ENCODE data around the gene GPR146.

The GPR146 gene

GRCh38 chr7:1043552-1044188 is 676 bp upstream of the GPR146 start:
- no peak for DNase-seq (ENCODE audit: low spot score)

DNA sequence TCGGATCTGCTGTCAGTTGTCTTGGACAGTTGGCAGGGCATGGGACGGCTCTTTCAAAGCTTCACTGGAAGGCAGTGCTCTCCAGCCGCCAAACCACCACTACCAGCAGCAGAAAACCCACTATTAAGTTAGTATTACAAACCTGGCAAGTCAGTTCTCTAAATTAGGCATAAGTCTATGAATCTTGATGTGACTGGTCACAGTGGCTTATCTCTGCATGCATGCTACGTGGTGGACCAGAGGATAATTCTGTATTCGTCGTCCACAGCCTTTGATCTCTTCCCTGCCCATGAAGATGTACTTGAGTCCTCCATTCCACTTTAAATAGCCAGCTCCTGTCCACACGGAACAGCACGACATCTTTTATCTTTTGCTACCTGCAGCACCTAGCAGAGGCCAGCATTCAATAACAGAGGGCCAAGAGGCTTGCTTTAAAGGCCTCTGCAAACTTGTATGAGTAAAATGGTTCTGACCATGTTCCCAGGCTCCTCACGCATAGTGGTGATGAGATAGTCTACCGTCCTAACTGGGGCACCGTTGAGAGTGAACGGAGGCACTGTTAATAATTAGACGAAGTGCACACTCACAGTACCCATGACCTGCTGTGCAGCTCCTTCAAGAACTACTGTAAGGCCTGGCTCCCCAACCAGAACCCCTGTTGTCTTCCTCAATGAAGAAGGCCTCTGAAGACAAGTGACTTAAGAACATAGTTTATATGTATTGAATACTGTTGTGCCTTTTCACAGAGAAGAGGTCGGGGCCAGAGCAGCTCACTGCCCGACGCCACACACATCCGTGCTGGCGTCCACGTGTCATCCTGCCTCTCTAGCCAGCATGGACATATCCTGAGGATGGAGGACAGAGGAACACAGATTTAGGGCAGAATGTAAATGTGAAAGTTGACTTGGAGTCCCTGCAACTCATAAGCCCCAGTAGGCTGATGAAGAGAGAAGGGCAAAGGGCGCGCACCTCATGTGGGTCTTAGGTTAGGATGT is 1.0 kb downstream of the GPR146 start:
- DNase-seq (ENCODE audit: low spot score), result no peak

- DNase-seq (ENCODE audit: low spot score), result no peak
These were observed 2.7 kb downstream of the GPR146 start for GRCh38 chr7:1046722-1047679.

DNA sequence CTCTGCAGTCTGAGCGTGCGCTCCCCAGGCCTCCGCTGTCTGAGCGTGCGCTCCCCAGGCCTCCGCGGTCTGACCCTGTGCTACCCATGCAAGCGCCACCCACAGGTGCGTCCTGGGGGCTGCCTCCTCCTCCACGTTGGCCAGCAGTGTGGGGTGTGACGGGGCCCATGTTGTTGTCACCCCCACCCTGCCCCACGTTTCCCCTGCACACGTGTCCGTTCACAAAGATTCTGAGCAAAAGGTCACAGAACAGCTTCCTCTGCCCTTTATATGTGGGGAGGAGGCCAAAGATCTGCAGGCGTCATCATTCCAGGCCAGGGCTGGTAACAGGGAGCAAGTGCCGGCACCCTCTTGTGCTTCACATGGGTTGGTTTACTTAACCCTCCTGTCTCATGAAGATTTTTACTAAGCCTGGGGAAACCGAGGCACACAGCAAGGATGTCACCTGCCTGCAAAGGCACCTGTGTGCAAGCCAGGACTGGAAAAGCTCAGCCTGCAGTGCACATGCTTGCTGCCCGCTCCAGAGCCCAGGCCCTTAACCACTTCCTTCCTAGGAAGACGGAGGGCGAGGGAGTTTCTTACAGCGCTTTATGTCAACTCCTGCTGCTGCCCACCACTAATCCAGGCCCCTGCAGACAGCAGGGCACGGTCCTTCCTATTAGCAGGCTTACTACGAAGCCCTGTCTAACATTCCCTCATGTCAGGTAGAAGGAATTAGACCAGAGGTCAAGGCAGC is 4.8 kb downstream of the GPR146 start:
- DNase-seq (ENCODE audit: low spot score), result no peak

DNA sequence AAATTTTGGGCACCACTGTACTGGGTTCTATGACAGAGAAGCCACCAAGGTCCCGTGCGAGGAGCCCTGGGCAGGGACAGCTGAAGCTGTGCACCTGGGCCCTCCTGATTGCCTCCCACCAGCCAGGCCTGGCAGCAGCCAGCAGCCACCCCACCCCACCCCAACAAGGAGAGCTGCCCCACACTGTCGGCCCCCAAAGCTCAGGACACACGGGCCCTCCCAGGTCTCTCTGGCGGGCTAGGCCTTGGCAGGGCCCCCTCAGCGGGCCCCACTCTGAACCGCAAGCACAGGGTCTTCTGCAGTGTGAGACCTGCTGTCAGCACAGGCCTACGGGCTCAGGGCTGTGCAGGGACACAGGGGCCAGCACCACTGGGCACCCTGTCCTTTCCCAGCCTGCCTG is 5.5 kb downstream of the GPR146 start:
- no peak for DNase-seq (ENCODE audit: low spot score)

GRCh38 chr7:1050254-1050906 is 6.0 kb downstream of the GPR146 start:
- DNase-seq (ENCODE audit: low spot score), result no peak

GRCh38 chr7:1050956-1051690 is 6.8 kb downstream of the GPR146 start:
- DNase-seq (ENCODE audit: low spot score), result no peak

DNA sequence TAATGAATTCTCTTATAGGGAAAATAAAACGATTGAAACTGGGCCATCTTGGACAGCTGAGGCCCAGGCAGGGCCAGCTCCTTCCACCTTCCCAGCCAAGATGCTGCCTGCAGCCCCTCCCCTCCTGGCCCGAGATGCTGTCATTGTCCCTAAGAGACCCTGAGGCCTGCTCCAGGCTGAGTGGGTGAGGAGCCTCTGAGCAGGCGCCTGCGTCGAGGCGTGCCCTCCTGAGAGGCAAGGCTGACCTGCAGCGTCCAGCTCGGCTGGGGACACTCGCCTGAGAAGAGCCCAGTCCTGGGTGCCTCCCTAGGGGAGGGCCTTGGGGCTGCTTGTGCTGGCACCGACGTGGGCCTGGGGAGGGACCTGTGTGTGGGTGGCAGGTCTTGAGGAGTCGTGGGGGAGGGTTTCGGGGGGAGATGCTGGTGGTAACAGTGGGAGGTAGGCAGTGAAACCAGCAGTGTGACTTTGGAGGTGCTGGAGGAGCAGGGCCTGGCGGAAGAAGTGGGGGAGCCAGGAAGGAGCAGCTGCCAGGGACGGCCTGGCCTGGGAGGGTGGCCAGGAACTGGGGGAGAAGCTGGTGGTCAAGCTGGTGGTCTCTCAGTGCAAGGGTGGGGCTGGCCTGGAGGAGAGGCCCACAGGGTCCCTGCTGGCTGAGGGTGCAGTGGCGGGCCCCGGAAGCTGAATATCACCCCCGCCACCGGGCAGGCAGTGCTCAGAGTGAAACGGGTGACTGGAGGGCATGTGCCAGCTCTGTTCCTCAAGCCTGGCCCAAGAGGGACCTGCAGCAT is 7.9 kb downstream of the GPR146 start:
- no peak for DNase-seq (ENCODE audit: low spot score)

DNA sequence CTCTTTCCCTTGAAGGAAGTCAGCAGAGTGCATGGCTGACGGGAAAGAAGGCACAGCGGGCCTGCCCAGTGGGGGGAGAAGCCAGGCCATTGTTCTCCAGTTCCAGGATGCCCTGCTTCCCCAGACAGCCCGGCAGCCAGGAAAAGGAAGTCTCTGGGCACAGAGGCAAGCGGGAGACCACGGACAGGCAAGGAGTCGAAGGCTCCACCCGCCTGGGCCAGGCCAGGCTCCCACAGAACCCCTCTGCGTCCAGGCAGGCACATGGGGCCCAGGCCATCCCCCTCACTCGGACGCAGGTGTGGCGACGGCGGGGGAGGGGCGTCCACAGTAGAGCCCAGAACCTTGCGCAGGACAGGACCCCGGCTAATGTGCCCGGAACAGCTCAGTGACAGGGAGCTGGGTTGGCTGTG is 8.7 kb downstream of the GPR146 start:
- no peak for DNase-seq (ENCODE audit: low spot score)

GRCh38 chr7:1053816-1054370 is 9.5 kb downstream of the GPR146 start:
- no peak for DNase-seq (ENCODE audit: low spot score)

DNA sequence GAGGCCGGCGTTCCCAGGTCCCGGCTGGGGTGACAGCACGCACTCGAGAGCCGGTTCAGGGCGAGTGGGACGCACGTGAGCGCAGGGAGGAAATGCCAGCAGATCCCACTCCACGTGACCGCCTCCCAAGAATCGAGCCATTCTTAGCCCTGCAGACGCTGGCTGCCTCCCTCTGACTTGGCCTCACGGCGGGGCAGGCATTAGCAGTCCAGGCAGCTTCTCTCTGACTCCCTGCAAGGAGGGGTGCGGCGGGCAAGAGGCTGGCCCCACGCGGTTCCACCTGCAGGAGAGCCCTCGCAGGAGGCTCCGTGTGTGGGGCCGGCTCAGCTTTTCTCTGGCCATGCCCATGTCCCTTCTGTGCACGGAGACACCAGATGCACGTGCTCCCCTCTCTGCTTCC is 10.1 kb downstream of the GPR146 start:
- no peak for DNase-seq (ENCODE audit: low spot score)

DNA sequence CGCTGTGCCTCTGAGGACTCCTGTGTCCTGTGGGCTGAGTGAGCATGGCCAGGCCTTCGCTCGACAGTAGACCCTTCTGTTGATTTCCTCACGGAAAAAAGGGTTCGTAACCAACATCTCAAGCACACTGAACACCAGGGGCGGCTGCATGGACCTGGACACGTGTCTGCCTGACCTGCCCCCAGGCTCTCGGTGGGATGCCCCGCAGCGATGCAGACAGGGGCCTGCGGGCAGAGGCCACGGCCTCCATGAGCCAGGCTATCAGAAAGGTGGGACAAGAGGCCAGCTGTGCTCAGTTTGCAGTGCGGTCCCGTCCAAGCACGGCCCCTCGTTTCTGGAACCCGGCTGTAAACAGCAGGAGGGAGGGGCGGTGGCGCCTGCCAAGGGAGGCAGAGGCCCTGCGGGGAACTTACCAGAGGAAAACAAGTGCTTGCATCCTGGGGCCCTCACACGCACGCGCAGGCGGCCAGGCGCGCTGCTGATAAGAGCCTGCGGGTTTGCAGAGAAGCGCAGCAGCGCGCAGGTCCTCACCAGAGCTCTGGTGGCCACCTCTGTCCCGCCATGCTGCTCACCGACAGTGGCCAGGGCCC is 10.6 kb downstream of the GPR146 start:
- no peak for DNase-seq (ENCODE audit: low spot score)

DNA sequence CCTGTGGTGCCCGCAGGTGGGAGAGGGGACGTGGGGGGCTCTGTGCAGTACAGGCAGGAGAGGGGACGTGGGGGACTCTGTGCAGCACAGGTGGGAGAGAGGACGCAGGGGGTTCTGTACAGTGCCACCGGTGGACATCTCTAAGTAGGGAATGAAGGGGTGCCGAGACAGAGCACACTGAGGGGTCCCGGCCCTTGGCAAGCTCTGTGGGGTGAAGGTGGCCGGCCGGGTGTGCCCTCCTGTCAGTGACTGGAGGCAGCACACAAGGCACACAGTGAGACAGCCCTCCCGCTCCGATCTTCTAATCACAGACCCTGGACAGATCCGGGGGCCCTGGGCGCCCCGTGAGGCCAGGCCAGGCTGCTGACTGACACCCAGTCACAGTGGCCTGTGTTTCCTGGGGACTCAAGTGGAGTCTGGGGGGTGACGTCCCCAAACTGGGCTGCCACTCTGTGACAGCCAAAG is 11.2 kb downstream of the GPR146 start:
- no peak for DNase-seq (ENCODE audit: low spot score)

GRCh38 chr7:1055956-1056784 is 11.8 kb downstream of the GPR146 start:
- DNase-seq (ENCODE audit: low spot score), result no peak

DNA sequence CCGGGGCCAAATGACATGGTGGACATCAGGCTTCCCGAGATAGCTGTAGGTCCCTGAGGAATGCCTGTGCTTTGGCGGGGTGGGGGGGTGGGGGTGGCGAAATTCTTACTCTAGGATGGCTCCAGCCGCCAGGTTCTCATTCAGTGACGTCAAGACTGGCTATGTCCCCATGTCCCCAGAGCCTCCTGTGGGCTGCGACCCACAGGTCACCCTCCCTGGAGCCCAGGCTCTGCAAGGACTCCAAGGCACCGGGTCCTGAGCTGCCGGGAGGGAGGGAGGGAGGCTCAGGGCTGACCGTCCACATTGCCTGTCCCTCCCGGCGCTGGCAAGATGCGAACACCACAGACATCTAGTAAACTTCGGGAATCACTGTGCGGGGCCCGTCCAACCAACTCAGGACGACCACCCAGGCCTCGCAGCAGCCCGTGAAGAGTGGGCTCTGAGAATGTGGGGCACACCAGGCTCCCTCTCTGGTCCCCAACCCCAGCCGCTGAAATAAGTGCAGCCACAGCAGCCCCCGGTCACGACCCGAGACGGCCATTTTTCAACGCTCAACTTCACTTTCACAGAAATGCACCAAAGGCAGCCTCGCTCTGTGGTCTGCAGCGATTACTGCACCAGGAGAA is 12.6 kb downstream of the GPR146 start:
- no peak for DNase-seq (ENCODE audit: low spot score)

DNA sequence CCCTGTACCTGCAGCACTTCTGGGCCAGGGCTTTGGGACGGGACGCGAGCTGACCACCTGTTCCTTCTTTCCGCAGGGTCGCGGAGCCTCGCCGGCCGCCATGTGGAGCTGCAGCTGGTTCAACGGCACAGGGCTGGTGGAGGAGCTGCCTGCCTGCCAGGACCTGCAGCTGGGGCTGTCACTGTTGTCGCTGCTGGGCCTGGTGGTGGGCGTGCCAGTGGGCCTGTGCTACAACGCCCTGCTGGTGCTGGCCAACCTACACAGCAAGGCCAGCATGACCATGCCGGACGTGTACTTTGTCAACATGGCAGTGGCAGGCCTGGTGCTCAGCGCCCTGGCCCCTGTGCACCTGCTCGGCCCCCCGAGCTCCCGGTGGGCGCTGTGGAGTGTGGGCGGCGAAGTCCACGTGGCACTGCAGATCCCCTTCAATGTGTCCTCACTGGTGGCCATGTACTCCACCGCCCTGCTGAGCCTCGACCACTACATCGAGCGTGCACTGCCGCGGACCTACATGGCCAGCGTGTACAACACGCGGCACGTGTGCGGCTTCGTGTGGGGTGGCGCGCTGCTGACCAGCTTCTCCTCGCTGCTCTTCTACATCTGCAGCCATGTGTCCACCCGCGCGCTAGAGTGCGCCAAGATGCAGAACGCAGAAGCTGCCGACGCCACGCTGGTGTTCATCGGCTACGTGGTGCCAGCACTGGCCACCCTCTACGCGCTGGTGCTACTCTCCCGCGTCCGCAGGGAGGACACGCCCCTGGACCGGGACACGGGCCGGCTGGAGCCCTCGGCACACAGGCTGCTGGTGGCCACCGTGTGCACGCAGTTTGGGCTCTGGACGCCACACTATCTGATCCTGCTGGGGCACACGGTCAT is 13.3 kb downstream of the GPR146 start:
- no peak for DNase-seq (ENCODE audit: low spot score)
